Activated T-helper 1 cell treated with anti-CD3 and anti-CD28 coated beads, Interleukin-12 subunit alpha, Interleukin-12 subunit beta, Interleukin-2, Interleukin-4 antibody, amounts not matched to agents 30 ng/mL and 10 ng/mL and 1 ng/mL, durations not matched to agents 14 hours and 24 hours and 36 hours (primary cell): ENCODE results near the gene PTRHD1. TPM values are rescaled to one million over a fixed set of nuclear protein-coding genes. Genes with fewer than 3 reads are reported as not detected.
A peak's percentile ranks its signal among the peaks of the same experiment; 100 is the strongest.

Source experiments
- DNase-seq: peaks from one replicate; pipeline ENCODE4 v3.0.0; 2021; ENCODE audit warnings: low spot score
- H3K27ac Mint-ChIP-seq: one replicate; pipeline ENCODE4 v1.8.0; 2021; ENCODE audit warnings: mild to moderate bottlenecking, mixed read lengths
- H3K27me3 Mint-ChIP-seq: one replicate; pipeline ENCODE4 v1.8.0; 2022; ENCODE audit warnings: mild to moderate bottlenecking, moderate library complexity, mixed read lengths; ENCODE audit not compliant: insufficient read depth
- H3K36me3 Mint-ChIP-seq: one replicate; pipeline ENCODE4 v1.8.0; 2021; ENCODE audit warnings: low read depth, mixed read lengths
- H3K4me1 Mint-ChIP-seq: one replicate; pipeline ENCODE4 v1.8.0; 2021; ENCODE audit warnings: low read depth, mixed read lengths
- H3K4me3 Mint-ChIP-seq: one replicate; pipeline ENCODE4 v1.8.0; 2021; ENCODE audit warnings: mild to moderate bottlenecking, moderate library complexity, mixed read lengths
- H3K9me3 Mint-ChIP-seq: one replicate; pipeline ENCODE4 v1.8.0; 2021; ENCODE audit warnings: mixed read lengths
- intact Hi-C: fragments of 100-400 bp; cut with micrococcal nuclease; formaldehyde crosslinking; loops from one replicate; pipeline ENCODE4 v1.15.1; 2024
- total RNA-seq: library from RNA; stranded (reverse); gene quantifications from 2 replicates; pipeline ENCODE4 v1.2.3, GENCODE V29; 2022

The PTRHD1 gene
- total RNA-seq, 1 donor from 2014 or later: 16.5 TPM

DNA sequence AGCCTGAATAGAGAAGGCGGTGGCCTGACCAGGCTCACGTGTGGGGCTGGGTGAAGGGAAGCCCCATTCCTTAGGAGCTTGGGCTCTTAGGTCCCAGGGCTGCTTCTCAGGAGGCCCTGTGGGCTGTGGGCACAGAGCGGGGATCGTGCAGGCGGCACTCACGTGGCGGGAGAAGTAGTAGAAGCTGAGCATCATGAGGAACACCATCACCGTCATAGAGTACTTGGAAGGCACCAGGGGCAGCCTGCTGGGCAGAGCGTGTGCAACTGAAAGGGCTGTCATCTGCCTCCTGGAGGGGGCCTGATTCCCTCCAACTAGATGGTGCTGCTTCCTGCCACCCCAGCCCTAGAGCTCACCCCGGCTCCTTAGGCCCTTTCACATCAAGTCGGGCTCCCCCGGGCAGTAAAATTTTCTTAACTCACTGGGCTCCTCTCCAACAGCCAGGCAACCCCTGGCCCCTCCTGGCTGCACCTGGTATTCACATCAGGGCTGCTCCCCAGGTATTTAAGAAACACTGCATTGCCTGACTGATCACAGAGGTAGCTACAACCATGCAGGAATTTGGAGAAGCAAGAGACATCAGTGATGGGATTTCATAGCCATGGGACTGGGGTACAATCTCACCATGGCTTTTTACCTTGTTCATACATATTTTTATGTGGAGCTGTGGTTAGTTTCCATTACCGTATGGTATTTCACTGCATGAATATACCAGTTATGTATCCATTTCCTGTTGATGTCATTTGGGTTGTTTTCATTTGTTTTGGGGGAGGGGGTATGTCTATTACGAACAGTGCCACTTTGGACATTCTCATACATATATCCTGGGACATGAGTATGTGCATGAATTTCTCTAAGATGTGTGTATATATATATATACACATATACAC is 32.9 kb upstream of the PTRHD1 start:
- peaks cover 28% of the 10 kb centered on the region for H3K36me3 Mint-ChIP-seq
- H3K9me3 Mint-ChIP-seq: no peaks in the 10 kb centered on the region
- peak overlapping the region; percentile 87 for H3K27ac Mint-ChIP-seq
- H3K4me1 Mint-ChIP-seq: peaks cover 25% of the 10 kb centered on the region
- H3K27me3 Mint-ChIP-seq: no peaks in the 10 kb centered on the region
- DNase-seq: no peak
- intact Hi-C loops: loop anchor here (1.0 to 5.0 kb wide), 4 partner anchors 93 to 249 kb away; no protein-coding TSS in a partner anchor
- no peak overlapping the region for H3K4me3 Mint-ChIP-seq

- H3K27me3 Mint-ChIP-seq: no peaks in the 10 kb centered on the region
- DNase-seq: no peak
- no peaks in the 10 kb centered on the region for H3K9me3 Mint-ChIP-seq
- peak overlapping the region; percentile 87 for H3K27ac Mint-ChIP-seq
- H3K4me1 Mint-ChIP-seq: peaks cover 25% of the 10 kb centered on the region
- H3K36me3 Mint-ChIP-seq: peaks cover 32% of the 10 kb centered on the region
- H3K4me3 Mint-ChIP-seq: no peak overlapping the region
- intact Hi-C loops: loop anchor here (5.0 kb wide), 1 partner anchor 123 kb away; no protein-coding TSS in a partner anchor
Observed at GRCh38 chr2:24824966-24825882, 32.0 kb upstream of the PTRHD1 start.

DNA sequence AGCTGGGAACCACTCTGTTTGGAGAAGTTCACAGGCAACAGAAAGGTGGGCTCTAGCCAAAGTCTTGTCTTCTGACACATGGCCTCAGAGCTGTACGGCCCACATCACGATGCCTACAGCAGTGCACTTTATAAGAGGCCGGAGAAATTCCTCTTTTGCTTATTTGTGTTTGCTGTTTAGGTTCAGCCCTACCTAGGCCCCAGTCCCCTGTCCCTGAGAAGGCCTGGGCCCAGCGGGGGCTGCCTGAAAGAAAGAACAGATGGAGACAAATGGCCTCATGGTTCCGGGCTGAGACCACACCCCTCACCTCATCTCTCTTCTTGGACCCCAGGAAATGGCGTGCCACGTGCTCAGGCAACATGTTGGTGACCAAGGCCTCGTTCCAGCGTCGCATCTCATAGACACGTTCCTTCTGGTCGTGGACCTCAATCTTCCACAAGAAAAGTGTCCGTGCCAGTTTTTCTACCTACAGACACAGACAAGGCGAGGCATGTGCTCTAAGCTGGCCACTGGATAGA is 30.9 kb upstream of the PTRHD1 start:
- H3K4me1 Mint-ChIP-seq: peaks cover 25% of the 10 kb centered on the region
- H3K9me3 Mint-ChIP-seq: no peaks in the 10 kb centered on the region
- intact Hi-C loops: no loop called here
- no peak overlapping the region for H3K4me3 Mint-ChIP-seq
- H3K36me3 Mint-ChIP-seq: peaks cover 32% of the 10 kb centered on the region
- no peaks in the 10 kb centered on the region for H3K27me3 Mint-ChIP-seq
- H3K27ac Mint-ChIP-seq: peak overlapping the region; percentile 52
- DNase-seq: no peak

- Mint-ChIP-seq H3K27ac (no peak overlapping the region), H3K4me1 (peaks cover 23% of the 10 kb centered on the region)
Observed at GRCh38 chr2:24822049-24822706, 29.0 kb upstream of the PTRHD1 start.

DNA sequence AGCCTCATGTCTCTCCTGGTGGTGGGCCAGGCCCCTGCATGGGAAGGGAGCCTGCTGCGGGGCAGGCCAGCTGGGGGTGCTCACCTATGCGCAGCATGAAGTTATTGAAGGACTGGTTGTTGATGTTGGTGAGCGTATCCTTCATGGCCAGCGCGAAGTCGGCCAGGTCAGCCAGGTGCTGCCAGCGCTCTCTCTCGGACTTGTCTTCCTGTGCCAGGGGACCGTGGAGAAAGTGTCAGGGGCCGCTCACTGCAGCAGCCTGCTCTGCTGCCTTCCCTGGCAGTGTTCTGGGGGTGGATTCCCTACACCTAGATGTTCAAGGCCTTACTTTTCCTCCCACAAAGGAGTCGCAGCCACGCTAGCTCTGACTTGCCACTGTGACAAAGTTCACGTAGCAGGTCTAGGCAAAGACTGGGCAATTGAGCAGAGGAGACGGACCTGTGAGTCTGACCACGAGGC is 28.3 kb upstream of the PTRHD1 start:
- no peak overlapping the region for H3K4me3 Mint-ChIP-seq

More at GRCh38 chr2:24822049-24822706, 29.0 kb upstream of the PTRHD1 start:
- Mint-ChIP-seq H3K27me3 (no peaks in the 10 kb centered on the region), H3K36me3 (peaks cover 43% of the 10 kb centered on the region), H3K4me3 (no peak overlapping the region), H3K9me3 (no peaks in the 10 kb centered on the region)
- DNase-seq: no peak
- intact Hi-C loops: no loop called here

GRCh38 chr2:24820598-24821432 is 27.6 kb upstream of the PTRHD1 start:
- no peak for DNase-seq
- H3K36me3 Mint-ChIP-seq: peaks cover 54% of the 10 kb centered on the region
- H3K27me3 Mint-ChIP-seq: no peaks in the 10 kb centered on the region
- H3K9me3 Mint-ChIP-seq: no peaks in the 10 kb centered on the region
- intact Hi-C loops: no loop called here
- no peak overlapping the region for H3K27ac Mint-ChIP-seq
- no peak overlapping the region for H3K4me3 Mint-ChIP-seq
- H3K4me1 Mint-ChIP-seq: peaks cover 9% of the 10 kb centered on the region

More for the DNA sequence above, 28.3 kb upstream of the PTRHD1 start:
- Mint-ChIP-seq H3K36me3 (peaks cover 49% of the 10 kb centered on the region), H3K27ac (no peak overlapping the region), H3K27me3 (no peaks in the 10 kb centered on the region), H3K9me3 (no peaks in the 10 kb centered on the region), H3K4me1 (peaks cover 16% of the 10 kb centered on the region)
- no peak for DNase-seq
- intact Hi-C loops: no loop called here

DNA sequence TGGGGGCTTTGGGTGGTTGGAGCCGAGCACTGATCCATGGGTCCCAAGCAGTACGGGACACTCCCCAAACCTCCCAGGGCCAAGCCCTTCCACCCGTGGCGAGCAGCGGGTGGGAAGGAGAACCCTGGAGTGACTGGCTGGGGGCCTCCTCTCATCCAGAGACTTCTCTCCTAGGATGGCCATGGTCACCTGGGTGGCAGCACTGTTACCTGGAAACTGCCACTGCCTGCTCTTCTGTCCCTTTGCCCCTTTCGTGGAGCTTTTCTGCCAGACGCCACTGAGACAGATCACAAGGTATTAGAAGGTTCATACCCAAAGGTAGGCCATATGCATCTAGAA is 27.0 kb upstream of the PTRHD1 start:
- Mint-ChIP-seq H3K36me3 (peaks cover 56% of the 10 kb centered on the region), H3K4me1 (peaks cover 7% of the 10 kb centered on the region), H3K27ac (no peak overlapping the region), H3K27me3 (no peaks in the 10 kb centered on the region), H3K9me3 (no peaks in the 10 kb centered on the region), H3K4me3 (no peak overlapping the region)
- intact Hi-C loops: no loop called here
- no peak for DNase-seq

- intact Hi-C loops: no loop called here
- no peak for DNase-seq
- Mint-ChIP-seq H3K27ac (no peak overlapping the region), H3K27me3 (no peaks in the 10 kb centered on the region), H3K36me3 (peaks cover 53% of the 10 kb centered on the region), H3K4me3 (no peak overlapping the region), H3K9me3 (no peaks in the 10 kb centered on the region), H3K4me1 (peaks cover 5% of the 10 kb centered on the region)
Observed at GRCh38 chr2:24819442-24820174, 26.4 kb upstream of the PTRHD1 start.

DNA sequence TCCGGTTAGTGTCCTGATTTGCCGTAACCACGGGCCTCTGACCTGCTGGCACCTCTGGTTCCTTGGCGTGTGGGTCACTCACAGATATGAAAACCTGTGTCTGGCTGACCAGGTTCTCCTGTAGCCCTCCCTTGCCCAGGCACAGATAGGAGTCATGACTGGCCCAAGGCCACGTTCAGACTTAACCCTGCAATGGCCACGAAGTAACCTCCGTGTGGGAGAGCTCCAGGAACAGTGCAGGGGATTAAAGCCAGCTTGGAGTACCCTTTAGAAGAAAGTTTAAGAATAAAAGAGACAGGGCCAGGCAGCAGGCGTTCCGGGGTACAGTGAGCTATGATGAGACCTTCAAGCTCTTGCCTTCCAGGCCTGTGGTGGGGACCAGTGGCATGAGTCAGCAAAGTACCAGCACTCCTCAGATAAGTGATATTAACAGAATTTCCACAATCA is 25.6 kb upstream of the PTRHD1 start:
- DNase-seq: no peak

DNA sequence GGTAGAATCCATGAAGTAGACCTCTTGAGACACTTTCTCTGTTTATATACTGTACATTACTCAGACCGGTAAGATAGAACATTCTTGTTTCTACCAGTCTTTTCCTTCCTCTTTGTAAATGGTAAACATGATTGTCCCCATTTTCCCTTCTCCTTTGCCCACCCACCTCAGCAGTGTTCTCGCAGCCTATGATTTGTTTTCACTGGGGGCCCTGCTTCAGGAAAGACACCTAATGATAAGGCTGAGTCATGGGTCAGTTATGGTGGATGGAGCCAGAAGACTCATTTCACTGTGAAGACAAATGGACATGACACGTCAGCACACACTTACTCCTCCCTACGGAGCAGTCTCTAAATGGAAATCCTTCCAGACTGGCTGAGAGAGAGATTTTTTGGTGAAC is 23.7 kb upstream of the PTRHD1 start:
- peaks cover 9% of the 10 kb centered on the region for H3K4me1 Mint-ChIP-seq
- DNase-seq: no peak
- H3K9me3 Mint-ChIP-seq: no peaks in the 10 kb centered on the region
- H3K36me3 Mint-ChIP-seq: peaks cover 55% of the 10 kb centered on the region
- no peak overlapping the region for H3K27ac Mint-ChIP-seq
- H3K27me3 Mint-ChIP-seq: no peaks in the 10 kb centered on the region
- no peak overlapping the region for H3K4me3 Mint-ChIP-seq
- intact Hi-C loops: no loop called here

More for the DNA sequence above, 25.6 kb upstream of the PTRHD1 start:
- Mint-ChIP-seq H3K27ac (no peak overlapping the region), H3K4me1 (peaks cover 9% of the 10 kb centered on the region), H3K4me3 (no peak overlapping the region), H3K27me3 (no peaks in the 10 kb centered on the region), H3K36me3 (peaks cover 53% of the 10 kb centered on the region), H3K9me3 (no peaks in the 10 kb centered on the region)
- intact Hi-C loops: no loop called here

- Mint-ChIP-seq H3K4me3 (no peak overlapping the region), H3K27ac (no peak overlapping the region), H3K27me3 (no peaks in the 10 kb centered on the region), H3K36me3 (peaks cover 52% of the 10 kb centered on the region), H3K9me3 (no peaks in the 10 kb centered on the region), H3K4me1 (peaks cover 9% of the 10 kb centered on the region)
- intact Hi-C loops: no loop called here
- DNase-seq: no peak
Observed at GRCh38 chr2:24816404-24816803, 23.2 kb upstream of the PTRHD1 start.
